ENCODE results near the gene GPS2. TPM values are rescaled to one million over a fixed set of nuclear protein-coding genes. Genes with fewer than 3 reads are reported as not detected.
A peak's percentile ranks its signal among the peaks of the same experiment; 100 is the strongest.

GPS2 gene
- total and polyA plus RNA-seq, 2 of the 4 experiments (the other 2 are of a cell fraction): 36.2 to 50.9 TPM

DNA sequence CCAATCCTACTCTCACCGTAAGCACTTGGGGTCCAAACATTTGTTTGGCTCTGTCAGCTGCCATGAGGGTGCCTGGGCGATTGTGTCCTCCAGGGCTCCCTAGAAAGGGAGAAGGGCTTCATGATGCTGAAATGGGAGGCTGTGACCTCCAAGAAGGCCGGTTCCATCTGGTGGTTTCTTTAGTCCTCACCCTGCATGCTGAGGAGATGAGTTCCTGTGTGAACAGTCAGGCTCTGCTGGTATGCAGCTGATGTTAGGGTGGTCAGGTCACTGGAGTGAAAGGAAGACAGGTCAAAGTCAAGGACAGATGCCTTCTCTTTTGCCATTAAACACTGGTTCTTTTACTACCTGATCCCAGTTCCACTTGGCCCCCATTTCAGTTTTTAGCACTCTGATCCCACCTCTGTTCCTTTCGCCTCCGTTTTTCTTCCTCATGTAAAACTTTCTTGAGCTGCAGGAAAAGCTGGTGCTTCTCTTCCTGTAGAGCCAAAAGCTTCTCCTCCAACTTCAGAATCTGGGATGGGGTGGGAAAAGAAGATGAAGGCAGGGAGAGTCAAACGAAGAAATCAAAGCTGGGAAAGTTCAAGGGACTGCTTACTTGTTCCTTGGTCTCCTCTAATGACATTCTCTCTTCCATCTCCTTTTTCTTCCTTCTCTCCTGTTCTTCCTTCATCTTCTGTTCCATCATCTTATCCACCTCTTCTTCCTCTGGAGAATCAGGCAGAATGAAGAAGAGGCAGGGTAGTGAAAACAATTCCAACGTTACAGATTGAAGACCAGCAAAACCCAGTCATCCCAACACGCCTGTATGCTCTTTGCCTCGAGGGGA lies 1.1 kb downstream of the GPS2 start (continued):
- TF ChIP-seq, protein P1, sequence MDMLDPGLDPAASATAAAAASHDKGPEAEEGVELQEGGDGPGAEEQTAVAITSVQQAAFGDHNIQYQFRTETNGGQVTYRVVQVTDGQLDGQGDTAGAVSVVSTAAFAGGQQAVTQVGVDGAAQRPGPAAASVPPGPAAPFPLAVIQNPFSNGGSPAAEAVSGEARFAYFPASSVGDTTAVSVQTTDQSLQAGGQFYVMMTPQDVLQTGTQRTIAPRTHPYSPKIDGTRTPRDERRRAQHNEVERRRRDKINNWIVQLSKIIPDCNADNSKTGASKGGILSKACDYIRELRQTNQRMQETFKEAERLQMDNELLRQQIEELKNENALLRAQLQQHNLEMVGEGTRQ (IDR thresholded peaks at IDR 0.05; ENCODE audit: low read depth, low read length): no peak

DNA sequence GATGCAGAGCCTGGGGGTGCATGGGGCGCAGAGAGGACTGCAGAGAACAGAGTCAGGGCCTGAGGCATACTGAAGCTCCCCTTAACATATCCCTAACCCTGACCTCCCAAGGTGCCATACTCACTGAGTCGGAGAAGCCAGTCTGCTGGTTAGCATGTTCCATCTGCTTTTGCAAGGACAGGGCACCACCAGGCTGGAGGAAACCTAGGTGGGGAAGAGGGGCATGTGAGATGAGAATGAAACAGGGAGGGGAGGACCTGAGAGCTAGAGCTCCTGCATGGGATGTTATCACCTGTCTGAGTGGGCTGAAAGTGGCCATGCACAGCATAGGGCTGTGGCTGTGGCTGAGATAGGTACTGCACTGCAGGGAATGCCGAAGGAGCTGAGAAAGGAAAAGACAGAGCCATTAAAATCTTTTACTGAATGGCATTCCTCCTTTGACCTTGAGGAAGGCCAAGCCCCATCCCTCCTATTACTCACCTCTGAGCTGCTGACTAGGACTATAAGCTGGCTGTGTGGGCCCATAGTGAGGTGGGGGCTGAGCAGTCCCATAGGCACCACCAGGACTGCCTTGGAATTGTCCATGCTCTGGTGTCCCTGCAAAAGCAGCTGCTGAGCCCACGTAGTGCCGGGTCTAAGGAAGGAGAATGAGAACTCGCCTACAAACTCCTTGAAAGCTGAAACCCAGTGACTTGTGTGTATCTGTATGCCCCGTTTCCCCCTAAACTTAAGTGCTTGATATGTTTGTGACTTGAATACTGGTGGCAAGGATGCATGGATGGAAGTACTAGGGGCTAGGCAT lies 1.9 kb downstream of the GPS2 start:
- in situ Hi-C loops (cut with MboI; ENCODE audit: low sequenced_read_pairs): no loop called here

More for the DNA sequence above, 1.9 kb downstream of the GPS2 start:
- ChIA-PET POLR2A (ENCODE audit: unreplicated experiment) (interaction anchor here (0.5 kb wide), 1 partner anchor 266 kb away, joined by 4 read pairs; no protein-coding TSS in a partner anchor), CTCF (no interaction called here)
- no peak overlapping the region for H4K5ac ChIP-seq (ENCODE audit: low read depth, low read length)
- no peak overlapping the region for H3K18ac ChIP-seq (ENCODE audit: low read depth, low read length)
- TF ChIP-seq RFX5 (IDR thresholded peaks at IDR 0.05; ENCODE audit: low read depth, low read length): no peak
- TF ChIP-seq POLR2A (IDR thresholded peaks at IDR 0.05; ENCODE audit: low read depth, low read length): peak; percentile 24; the same call in 1 of the 2 replicates
- peaks cover 63% of the 10 kb centered on the region for H4K20me1 ChIP-seq (ENCODE audit: insufficient read depth, low read length)
- peaks cover 7% of the 10 kb centered on the region for H3K4me1 ChIP-seq (ENCODE audit: control insufficient read depth, insufficient read depth, low read length)
- WGBS, 2 experiments (ENCODE audit: extremely low coverage in 2 of 2, insufficient read length in 1 of 2): 100% methylated on average over 1 of the region's 7 CpGs; no CpG with 5 or more reads in 1 of the 2 experiments
- H3K27me3 ChIP-seq (ENCODE audit: control insufficient read depth, insufficient read depth, low read length): no peaks in the 10 kb centered on the region
- no peak overlapping the region for H3K27ac ChIP-seq (ENCODE audit: insufficient read depth, low read length)
- no peak overlapping the region for H3K56ac ChIP-seq (ENCODE audit: extremely low read depth, insufficient read depth, low read length)
- dilution Hi-C loops (cut with HindIII; ENCODE audit: low sequenced_read_pairs, unreplicated experiment): no loop called here
- H2BK20ac ChIP-seq (ENCODE audit: low read depth, low read length): no peak overlapping the region
- ATAC-seq (ENCODE audit: low read depth) (no peak), DNase-seq (peak; percentile 2)
- H3K4me3 ChIP-seq (ENCODE audit: insufficient read depth, low read depth, low read length): no peak overlapping the region
- H3K36me3 ChIP-seq (ENCODE audit: control insufficient read depth, insufficient read depth, low read length): peaks cover 52% of the 10 kb centered on the region
- no TSS peak for BruUV-seq (replicated peaks)
- H3K4me2 ChIP-seq (ENCODE audit: low read depth, low read length): no peak overlapping the region
- no peak overlapping the region for H2BK5ac ChIP-seq (ENCODE audit: low read depth, low read length, poor library complexity, severe bottlenecking)
- H3K9me1 ChIP-seq (ENCODE audit: insufficient read depth, low read length): peaks cover 16% of the 10 kb centered on the region
- H3K14ac ChIP-seq (replicated peaks; ENCODE audit: low read depth, low read length): no peak overlapping the region
- H3K9me3 ChIP-seq (ENCODE audit: control insufficient read depth, insufficient read depth, low read length): no peaks in the 10 kb centered on the region
- no peak overlapping the region for H2AK5ac ChIP-seq (ENCODE audit: low read depth, low read length)
- no peak overlapping the region for H2BK15ac ChIP-seq (ENCODE audit: low read depth, low read length)
- H2AFZ ChIP-seq (replicated peaks; ENCODE audit: low read length, poor library complexity): no peak overlapping the region
- H2BK120ac ChIP-seq (ENCODE audit: low read depth, low read length): no peak overlapping the region
- H4K8ac ChIP-seq (ENCODE audit: low read depth in 2 of 2, low read length in 2 of 2): no peak overlapping the region
- intact Hi-C loops (cut with micrococcal nuclease): no loop called here
- H3K4ac ChIP-seq (ENCODE audit: low read depth, low read length): no peak overlapping the region
- H3K23ac ChIP-seq (ENCODE audit: low read depth, low read length): no peak overlapping the region
- peaks cover 25 to 65% of the 10 kb centered on the region in 2 experiments for H3K79me1 ChIP-seq (ENCODE audit: low read depth in 1 of 2, low read length in 2 of 2)
- H2AK9ac ChIP-seq (replicated peaks; ENCODE audit: low read depth, low read length, poor library complexity): peak overlapping the region; percentile 68
- no peak overlapping the region for H4K91ac ChIP-seq (ENCODE audit: insufficient read depth, low read depth, low read length)
- no peak overlapping the region for H3K9ac ChIP-seq (ENCODE audit: low read depth, low read length)

All from IMR-90 (cell line).